ENCODE results near the gene COLEC12. TPM values are rescaled to one million over a fixed set of nuclear protein-coding genes. Genes with fewer than 3 reads are reported as not detected.

COLEC12 gene
- total and polyA plus RNA-seq, 8 donors: 0.35 to 5.5 (median 1.3) TPM

DNA sequence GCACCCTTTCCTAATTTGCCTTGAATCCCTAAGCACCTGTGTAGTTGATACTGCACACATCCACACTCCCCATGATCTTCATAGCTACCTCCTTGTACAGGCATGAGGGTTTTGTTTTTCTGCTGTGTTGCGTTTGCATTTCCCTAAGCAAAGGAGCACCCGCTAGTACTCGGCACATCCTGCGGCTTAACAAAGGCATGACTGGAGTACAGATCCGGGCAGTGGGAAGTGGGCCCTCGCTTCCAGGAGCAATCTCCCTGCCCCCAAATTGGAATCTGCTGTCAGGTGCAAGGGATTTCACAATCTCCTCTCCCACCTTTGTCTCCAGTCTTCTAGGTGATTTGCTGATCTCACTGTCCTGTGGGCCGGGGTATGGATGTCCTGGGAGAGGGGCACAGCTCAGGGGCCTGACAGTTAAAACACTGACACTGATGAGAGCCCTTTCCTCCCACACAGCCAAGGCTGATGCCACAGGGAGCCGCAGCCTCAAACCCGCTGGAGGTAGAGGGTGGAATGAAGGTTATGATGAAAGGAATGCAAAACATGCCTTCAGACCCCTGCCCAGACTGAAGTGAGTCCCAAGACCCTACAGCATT is 133.9 kb downstream of the COLEC12 start:
- intact Hi-C loops (cut with DNase I): no loop called here
- peaks cover 0 to 7% (median 0%) of the 10 kb centered on the region in 3 donors for H3K4me1 ChIP-seq
- FAIRE-seq (no peak), ATAC-seq (no peak), DNase-seq (no peak)
- H3K9me3 ChIP-seq: no peaks in the 10 kb centered on the region
- H3K36me3 ChIP-seq: no peaks in the 10 kb centered on the region
- no peak overlapping the region for H3K27ac ChIP-seq
- TF ChIP-seq, protein P1, sequence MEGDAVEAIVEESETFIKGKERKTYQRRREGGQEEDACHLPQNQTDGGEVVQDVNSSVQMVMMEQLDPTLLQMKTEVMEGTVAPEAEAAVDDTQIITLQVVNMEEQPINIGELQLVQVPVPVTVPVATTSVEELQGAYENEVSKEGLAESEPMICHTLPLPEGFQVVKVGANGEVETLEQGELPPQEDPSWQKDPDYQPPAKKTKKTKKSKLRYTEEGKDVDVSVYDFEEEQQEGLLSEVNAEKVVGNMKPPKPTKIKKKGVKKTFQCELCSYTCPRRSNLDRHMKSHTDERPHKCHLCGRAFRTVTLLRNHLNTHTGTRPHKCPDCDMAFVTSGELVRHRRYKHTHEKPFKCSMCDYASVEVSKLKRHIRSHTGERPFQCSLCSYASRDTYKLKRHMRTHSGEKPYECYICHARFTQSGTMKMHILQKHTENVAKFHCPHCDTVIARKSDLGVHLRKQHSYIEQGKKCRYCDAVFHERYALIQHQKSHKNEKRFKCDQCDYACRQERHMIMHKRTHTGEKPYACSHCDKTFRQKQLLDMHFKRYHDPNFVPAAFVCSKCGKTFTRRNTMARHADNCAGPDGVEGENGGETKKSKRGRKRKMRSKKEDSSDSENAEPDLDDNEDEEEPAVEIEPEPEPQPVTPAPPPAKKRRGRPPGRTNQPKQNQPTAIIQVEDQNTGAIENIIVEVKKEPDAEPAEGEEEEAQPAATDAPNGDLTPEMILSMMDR (IDR thresholded peaks at IDR 0.05): no peak
- H3K4me3 ChIP-seq: no peak overlapping the region
- H3K27me3 ChIP-seq: no peaks in the 10 kb centered on the region
- 77 to 83% methylated on average over 9 of the region's 9 CpGs for WGBS, 2 donors

DNA sequence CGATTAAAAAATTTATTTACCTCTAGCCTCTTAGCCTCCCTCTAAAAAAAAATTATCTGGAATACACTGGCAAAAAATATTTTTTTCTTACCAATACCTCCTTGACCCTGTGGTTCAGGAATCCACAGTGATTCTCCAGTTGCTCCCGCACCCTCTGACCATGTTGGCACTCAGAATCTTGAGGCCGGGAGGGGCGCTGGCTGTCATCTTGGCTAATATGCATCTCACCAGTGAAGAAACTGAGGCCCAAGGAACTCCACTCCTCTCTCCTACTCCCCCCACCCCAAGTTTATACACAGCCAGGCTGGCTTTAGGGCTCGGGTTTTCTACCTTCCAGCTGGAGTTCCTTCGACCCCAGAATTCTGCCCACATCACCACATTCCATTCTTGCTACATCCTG is 134.8 kb downstream of the COLEC12 start:
- 89 to 93% methylated on average over 6 of the region's 6 CpGs for WGBS, 2 donors
- H3K27me3 ChIP-seq: no peaks in the 10 kb centered on the region
- no peak for ATAC-seq
- no peaks in the 10 kb centered on the region for H3K4me1 ChIP-seq
- no peak for DNase-seq
- TF ChIP-seq, protein P1 (IDR thresholded peaks at IDR 0.05): no peak
- FAIRE-seq: no peak
- H3K27ac ChIP-seq: no peak overlapping the region
- no peaks in the 10 kb centered on the region for H3K36me3 ChIP-seq
- H3K4me3 ChIP-seq: no peak overlapping the region
- intact Hi-C loops (cut with DNase I): no loop called here
- no peaks in the 10 kb centered on the region for H3K9me3 ChIP-seq

DNA sequence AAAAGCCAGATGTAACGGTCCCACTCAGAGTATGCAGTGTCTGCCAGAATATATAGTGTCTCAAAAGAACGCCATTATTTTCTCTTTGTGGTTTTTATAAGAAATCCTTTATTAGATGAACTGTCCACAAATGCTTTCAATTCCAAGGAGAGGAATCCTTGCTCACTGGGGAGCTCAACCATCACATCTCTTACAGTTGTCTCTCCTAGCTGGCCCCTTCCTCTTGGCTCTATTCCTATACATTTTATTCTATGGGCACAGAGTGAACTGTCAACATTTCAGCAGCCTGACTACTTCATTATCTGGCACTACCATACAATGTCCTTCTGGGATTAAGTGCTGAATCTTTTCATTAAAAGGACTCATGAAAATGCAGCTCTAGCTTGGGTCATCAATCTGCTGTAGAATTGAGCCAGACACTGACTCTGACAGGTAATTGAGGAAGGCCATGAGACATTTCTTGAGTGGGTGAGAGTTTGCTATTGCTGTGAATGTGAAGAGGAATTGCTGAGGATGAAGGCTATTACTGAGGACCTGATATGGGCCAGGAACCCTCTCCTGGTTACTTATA is 136.2 kb downstream of the COLEC12 start:
- H3K27me3 ChIP-seq: no peaks in the 10 kb centered on the region
- no peak overlapping the region for H3K4me3 ChIP-seq
- no peak overlapping the region for H3K27ac ChIP-seq
- no peaks in the 10 kb centered on the region for H3K36me3 ChIP-seq
- ATAC-seq (no peak), FAIRE-seq (no peak), DNase-seq (no peak)
- no peaks in the 10 kb centered on the region for H3K9me3 ChIP-seq
- no peaks in the 10 kb centered on the region for H3K4me1 ChIP-seq
- intact Hi-C loops (cut with DNase I): no loop called here
- TF ChIP-seq, protein P1 (IDR thresholded peaks at IDR 0.05): no peak
- WGBS, 2 donors: 47 to 61% methylated on average over 2 of the region's 2 CpGs

DNA sequence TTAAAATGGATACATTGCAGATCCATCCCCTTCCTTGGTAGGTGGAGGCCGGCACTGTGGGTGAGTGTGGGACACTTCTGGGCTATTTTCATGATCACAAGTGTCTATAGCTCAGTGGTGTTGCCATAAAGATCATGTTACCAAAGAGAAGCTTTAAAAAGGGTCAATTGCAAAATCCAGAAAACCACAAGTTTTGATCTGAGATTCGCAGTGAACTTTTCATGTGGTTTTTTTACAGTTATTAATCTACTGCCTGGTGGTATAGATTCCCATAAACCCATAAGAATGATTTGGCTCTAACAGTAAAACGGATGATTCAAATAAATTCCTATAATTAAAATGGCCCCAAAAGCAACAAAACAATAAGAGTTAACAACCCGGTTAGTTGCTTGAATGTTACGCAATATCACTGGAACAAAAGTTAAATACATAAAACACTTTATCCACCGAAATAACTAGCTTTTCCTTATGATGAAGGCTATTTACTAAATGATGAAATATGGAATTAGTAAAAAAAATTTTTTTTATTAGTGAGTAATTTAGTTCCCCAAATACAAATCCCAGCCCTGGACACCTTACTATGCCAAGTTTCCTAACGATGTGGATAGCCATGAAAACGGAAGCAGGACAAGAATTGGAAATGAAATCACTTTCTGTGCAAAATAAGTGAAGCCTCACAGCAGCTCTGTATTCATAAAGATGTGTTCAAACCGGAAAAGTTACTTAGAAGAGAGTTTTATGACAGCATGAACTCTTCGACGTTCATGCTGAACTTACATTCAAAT is 137.0 kb downstream of the COLEC12 start:
- DNase-seq: no peak
- ATAC-seq: peak in 2 of 4 donors; percentile 43 to 45
- Histone ChIP-seq H3K9me3 (no peaks in the 10 kb centered on the region), H3K36me3 (no peaks in the 10 kb centered on the region), H3K27ac (no peak overlapping the region), H3K4me1 (no peaks in the 10 kb centered on the region), H3K4me3 (no peak overlapping the region), H3K27me3 (no peaks in the 10 kb centered on the region)
- intact Hi-C loops (cut with DNase I): no loop called here
- 70 to 78% methylated on average over 11 of the region's 11 CpGs for WGBS, 2 donors
- no peak for FAIRE-seq
- TF ChIP-seq, protein P1 (IDR thresholded peaks at IDR 0.05): no peak
